ENCODE data around the gene USP2.

Gene USP2

DNA sequence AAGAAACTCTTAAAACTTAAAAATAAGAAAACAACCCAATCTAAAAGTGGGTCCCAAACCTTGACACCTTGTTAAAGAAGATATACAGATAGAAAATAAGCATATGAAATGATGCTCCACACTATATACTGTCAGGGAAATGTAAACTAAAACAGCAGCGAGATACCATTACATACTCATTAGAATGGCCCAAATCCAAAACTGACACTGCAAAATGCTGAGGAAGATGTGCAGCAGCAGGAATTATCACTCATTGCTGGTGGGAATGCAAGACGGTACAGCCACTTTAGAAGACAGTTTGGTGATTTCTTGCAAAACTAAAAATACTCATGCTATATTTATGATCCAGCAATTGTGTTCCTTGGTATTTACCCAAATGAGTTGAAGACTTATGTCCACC, 52.2 kb downstream of the USP2 start:
- Histone ChIP-seq H3K9me3 (replicated peaks; ENCODE audit: insufficient read depth, low read length) (no peaks in the 10 kb centered on the region), H2AFZ (ENCODE audit: low read length) (no peak overlapping the region), H3K9me2 (replicated peaks; ENCODE audit: insufficient read depth, low read length) (no peaks in the 10 kb centered on the region), H3K27ac (ENCODE audit: low read length) (no peak overlapping the region), H3K4me3 (ENCODE audit: low read length) (no peak overlapping the region), H3K9ac (ENCODE audit: low read length) (no peak overlapping the region), H3K27me3 (replicated peaks; ENCODE audit: insufficient read depth, low read length) (peaks cover 12% of the 10 kb centered on the region), H3K4me2 (ENCODE audit: low read depth, low read length) (no peak overlapping the region), H3F3A (ENCODE audit: insufficient read depth, low read length) (no peaks in the 10 kb centered on the region), H3K36me3 (replicated peaks; ENCODE audit: insufficient read depth, low read length) (no peaks in the 10 kb centered on the region), H3K79me2 (ENCODE audit: low read length) (no peaks in the 10 kb centered on the region), H4K20me1 (ENCODE audit: insufficient read depth, low read length) (no peaks in the 10 kb centered on the region), H3K4me1 (ENCODE audit: low read length) (0 out of 2 replicates have a peak, but pooled peaks cover 3% of the 10 kb centered on the region)
- TF ChIP-seq EZH2phosphoT487 (IDR thresholded peaks at IDR 0.05; ENCODE audit: low read length) (no peak), EZH2 (optimal IDR thresholded peaks at IDR 0.05; ENCODE audit: low read depth, low read length) (no peak)
- TF ChIP-seq, protein P1, sequence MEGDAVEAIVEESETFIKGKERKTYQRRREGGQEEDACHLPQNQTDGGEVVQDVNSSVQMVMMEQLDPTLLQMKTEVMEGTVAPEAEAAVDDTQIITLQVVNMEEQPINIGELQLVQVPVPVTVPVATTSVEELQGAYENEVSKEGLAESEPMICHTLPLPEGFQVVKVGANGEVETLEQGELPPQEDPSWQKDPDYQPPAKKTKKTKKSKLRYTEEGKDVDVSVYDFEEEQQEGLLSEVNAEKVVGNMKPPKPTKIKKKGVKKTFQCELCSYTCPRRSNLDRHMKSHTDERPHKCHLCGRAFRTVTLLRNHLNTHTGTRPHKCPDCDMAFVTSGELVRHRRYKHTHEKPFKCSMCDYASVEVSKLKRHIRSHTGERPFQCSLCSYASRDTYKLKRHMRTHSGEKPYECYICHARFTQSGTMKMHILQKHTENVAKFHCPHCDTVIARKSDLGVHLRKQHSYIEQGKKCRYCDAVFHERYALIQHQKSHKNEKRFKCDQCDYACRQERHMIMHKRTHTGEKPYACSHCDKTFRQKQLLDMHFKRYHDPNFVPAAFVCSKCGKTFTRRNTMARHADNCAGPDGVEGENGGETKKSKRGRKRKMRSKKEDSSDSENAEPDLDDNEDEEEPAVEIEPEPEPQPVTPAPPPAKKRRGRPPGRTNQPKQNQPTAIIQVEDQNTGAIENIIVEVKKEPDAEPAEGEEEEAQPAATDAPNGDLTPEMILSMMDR (IDR thresholded peaks at IDR 0.05; ENCODE audit: low read length) = no peak
- no peak for DNase-seq

GRCh38 chr11:119324189-119324588, 57.3 kb downstream of the USP2 start:
- no peaks in the 10 kb centered on the region for H3K9me3 ChIP-seq (replicated peaks; ENCODE audit: insufficient read depth, low read length)
- TF ChIP-seq, protein P1 (IDR thresholded peaks at IDR 0.05; ENCODE audit: low read length) = no peak
- TF ChIP-seq EZH2 (optimal IDR thresholded peaks at IDR 0.05; ENCODE audit: low read depth, low read length) (no peak), EZH2phosphoT487 (IDR thresholded peaks at IDR 0.05; ENCODE audit: low read length) (no peak)
- DNase-seq = no peak
- H3K4me3 ChIP-seq (ENCODE audit: low read length) = no peak overlapping the region
- H3K9me2 ChIP-seq (replicated peaks; ENCODE audit: insufficient read depth, low read length) = no peaks in the 10 kb centered on the region
- H3K27ac ChIP-seq (ENCODE audit: low read length) = no peak overlapping the region
- no peak overlapping the region for H2AFZ ChIP-seq (ENCODE audit: low read length)
- peaks cover 7% of the 10 kb centered on the region; the same call in 1 of the 2 replicates for H3F3A ChIP-seq (ENCODE audit: insufficient read depth, low read length)
- peaks cover 7% of the 10 kb centered on the region; the same call in 1 of the 2 replicates for H3K4me1 ChIP-seq (ENCODE audit: low read length)
- no peak overlapping the region for H3K9ac ChIP-seq (ENCODE audit: low read length)
- H3K79me2 ChIP-seq (ENCODE audit: low read length) = no peaks in the 10 kb centered on the region
- H3K27me3 ChIP-seq (replicated peaks; ENCODE audit: insufficient read depth, low read length) = peaks cover 4% of the 10 kb centered on the region; the same call in 1 of the 2 replicates
- no peaks in the 10 kb centered on the region for H4K20me1 ChIP-seq (ENCODE audit: insufficient read depth, low read length)
- no peak overlapping the region for H3K4me2 ChIP-seq (ENCODE audit: low read depth, low read length)
- no peaks in the 10 kb centered on the region for H3K36me3 ChIP-seq (replicated peaks; ENCODE audit: insufficient read depth, low read length)

DNA sequence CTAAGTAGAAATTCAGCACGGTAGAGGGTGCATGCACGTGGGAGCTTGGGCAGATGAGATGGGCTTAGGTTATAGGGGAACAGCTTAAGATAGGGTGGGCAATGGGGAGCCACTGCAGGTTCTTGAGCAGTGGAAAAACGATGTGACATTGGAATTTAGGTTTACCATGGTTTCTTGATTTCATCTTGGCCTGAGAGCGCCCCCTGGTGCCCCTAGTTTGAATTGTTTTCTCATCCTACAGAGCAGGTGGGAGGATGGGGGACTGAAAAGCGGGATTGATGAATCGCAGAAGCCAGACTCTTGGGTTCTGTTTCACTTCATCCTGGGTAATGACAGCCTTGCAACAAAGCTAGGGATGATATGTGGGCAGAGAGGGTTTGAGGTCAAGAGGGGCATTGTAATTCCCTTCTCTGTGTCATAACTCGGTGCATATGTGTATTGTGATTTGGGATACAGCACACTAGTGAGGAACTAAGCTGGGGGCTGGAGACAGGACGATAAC, 57.9 kb downstream of the USP2 start:
- peak; percentile 73 for DNase-seq
- Histone ChIP-seq H3K79me2 (ENCODE audit: low read length) (no peaks in the 10 kb centered on the region), H3K4me2 (ENCODE audit: low read depth, low read length) (no peak overlapping the region), H3K27me3 (replicated peaks; ENCODE audit: insufficient read depth, low read length) (peaks cover 9% of the 10 kb centered on the region), H3F3A (ENCODE audit: insufficient read depth, low read length) (peaks cover 7% of the 10 kb centered on the region; the same call in 1 of the 2 replicates), H3K9me3 (replicated peaks; ENCODE audit: insufficient read depth, low read length) (no peaks in the 10 kb centered on the region), H3K9ac (ENCODE audit: low read length) (no peak overlapping the region), H3K9me2 (replicated peaks; ENCODE audit: insufficient read depth, low read length) (no peaks in the 10 kb centered on the region), H3K4me1 (ENCODE audit: low read length) (peaks cover 7% of the 10 kb centered on the region; the same call in 1 of the 2 replicates), H3K27ac (ENCODE audit: low read length) (no peak overlapping the region), H2AFZ (ENCODE audit: low read length) (no peak overlapping the region), H4K20me1 (ENCODE audit: insufficient read depth, low read length) (no peaks in the 10 kb centered on the region), H3K36me3 (replicated peaks; ENCODE audit: insufficient read depth, low read length) (no peaks in the 10 kb centered on the region), H3K4me3 (ENCODE audit: low read length) (no peak overlapping the region)
- TF ChIP-seq, protein P1 (IDR thresholded peaks at IDR 0.05; ENCODE audit: low read length) = peak; percentile 83
- TF ChIP-seq EZH2 (optimal IDR thresholded peaks at IDR 0.05; ENCODE audit: low read depth, low read length) = no peak
